Kidney epithelial cell (primary cell): Measurements from ENCODE around the gene TTC33. TPM values are rescaled to one million over a fixed set of nuclear protein-coding genes. Genes with fewer than 3 reads are reported as not detected.
"Not testable (repeated sequence)": the region's sequence is repeated elsewhere in the genome, so short reads cannot be mapped to it uniquely, and the experiment has no call there.

Source experiments
- DNase-seq: peaks from one replicate; pipeline ENCODE4 v3.0.0-alpha.2; 2010; ENCODE audit warnings: low read depth
- H3K27me3 ChIP-seq: 2 replicates; pipeline ENCODE4 v1.6.0; 2011; ENCODE audit warnings: low read length; ENCODE audit not compliant: control insufficient read depth, insufficient read depth
- H3K36me3 ChIP-seq: 2 replicates; pipeline ENCODE4 v1.5.1; 2011; ENCODE audit warnings: low read length; ENCODE audit not compliant: control insufficient read depth, insufficient read depth
- H3K4me3 ChIP-seq: 2 replicates; pipeline ENCODE4 v1.5.1; 2011; ENCODE audit warnings: low read depth, mild to moderate bottlenecking, control low read depth, low read length
- CTCF ChIP-seq: IDR thresholded peaks from 2 replicates; pipeline ENCODE4 v1.5.1; 2011; ENCODE audit warnings: mild to moderate bottlenecking, moderate library complexity, low read length, control low read depth, inconsistent platforms; ENCODE audit not compliant: insufficient read depth, poor library complexity, severe bottlenecking
- total RNA-seq: library from RNA; depleted of rRNA; stranded (reverse); fragments of >200 nt; gene quantifications from 2 replicates; pipeline ENCODE4 v1.2.3, GENCODE V29; 2015

TTC33 gene
- total RNA-seq, 1 donor from 2014 or later, result 13.8 TPM

GRCh38 chr5:40716590-40716989 is 39.2 kb downstream of the TTC33 start:
- H3K4me3 ChIP-seq, result no peak overlapping the region
- H3K27me3 ChIP-seq, result no peaks in the 10 kb centered on the region
- no peaks in the 10 kb centered on the region for H3K36me3 ChIP-seq
- no peak for DNase-seq
- TF ChIP-seq CTCF, result no peak

- no peak for DNase-seq
- no peak for TF ChIP-seq CTCF
- Histone ChIP-seq H3K36me3 (no peaks in the 10 kb centered on the region), H3K4me3 (no peak overlapping the region), H3K27me3 (no peaks in the 10 kb centered on the region)
Measured at GRCh38 chr5:40716000-40716399, 39.8 kb downstream of the TTC33 start.

GRCh38 chr5:40714001-40714400 is 41.8 kb downstream of the TTC33 start:
- no peak for DNase-seq
- Histone ChIP-seq H3K4me3 (no peak overlapping the region), H3K36me3 (no peaks in the 10 kb centered on the region), H3K27me3 (no peaks in the 10 kb centered on the region)
- TF ChIP-seq CTCF, result no peak

- H3K27me3 ChIP-seq, DNase-seq, H3K4me3 ChIP-seq, H3K36me3 ChIP-seq: not testable (repeated sequence)
Measured at GRCh38 chr5:40710575-40710974, 45.2 kb downstream of the TTC33 start.

DNA sequence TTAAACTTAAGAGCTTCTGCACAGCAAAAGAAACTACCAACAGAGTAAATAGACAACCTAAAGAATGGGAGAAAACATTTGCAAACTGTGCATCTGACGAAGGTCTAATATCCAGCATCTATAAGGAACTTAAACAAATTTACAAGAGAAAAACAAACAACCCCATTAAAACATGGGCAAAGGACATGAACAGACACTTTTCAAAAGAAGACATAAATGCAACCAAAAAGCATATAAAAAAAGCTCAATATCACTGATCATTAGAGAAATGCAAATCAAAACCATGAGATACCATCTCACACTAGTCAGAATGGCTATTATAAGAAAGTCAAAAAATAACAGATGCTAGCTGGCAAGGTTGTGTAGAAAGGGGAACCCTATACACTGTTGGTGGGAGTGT is 50.3 kb downstream of the TTC33 start:
- not testable (repeated sequence) for H3K4me3 ChIP-seq, H3K27me3 ChIP-seq, DNase-seq, H3K36me3 ChIP-seq

GRCh38 chr5:40702027-40702426 is 53.7 kb downstream of the TTC33 start:
- not testable (repeated sequence) for DNase-seq, H3K27me3 ChIP-seq

GRCh38 chr5:40700116-40700782 is 55.5 kb downstream of the TTC33 start:
- no peak for TF ChIP-seq CTCF
- H3K4me3 ChIP-seq, result no peak overlapping the region
- H3K36me3 ChIP-seq, result no peaks in the 10 kb centered on the region
- H3K27me3 ChIP-seq, result no peaks in the 10 kb centered on the region
- no peak for DNase-seq

More at GRCh38 chr5:40702027-40702426, 53.7 kb downstream of the TTC33 start:
- H3K36me3 ChIP-seq, H3K4me3 ChIP-seq: not testable (repeated sequence)
